OCI-LY1 (cell line): Measurements from ENCODE around the gene FBXW4.

Source experiments
- CTCF ChIP-seq: fragments of 200-600 bp; sonication (generic), shearing (Covaris generic); IDR thresholded peaks from 2 replicates; pipeline ENCODE4 v1.5.1; 2017; ENCODE audit warnings: mild to moderate bottlenecking, antibody characterized with exemption, low read length, moderate library complexity, mixed read lengths
- EZH2 ChIP-seq: fragments of 200-600 bp; sonication (generic), shearing (Covaris generic); IDR thresholded peaks from 2 replicates; pipeline ENCODE4 v1.8.0; 2017; ENCODE audit warnings: borderline replicate concordance, mixed run types, mild to moderate bottlenecking, antibody characterized with exemption, low read length, moderate library complexity, mixed read lengths

GRCh38 chr10:101651336-101651735, 43.6 kb downstream of the FBXW4 start:
- no peak for TF ChIP-seq CTCF
- TF ChIP-seq EZH2 = no peak
